Breast epithelium (tissue), 3 donors: ENCODE results near the gene CEP85L.

Source experiments
- CTCF ChIP-seq, 3 donors: fragments of 450-650 bp; IDR thresholded peaks; one replicate each; pipeline ENCODE4 v1.5.1; 2016 to 2017; ENCODE audit warnings: antibody characterized with exemption in 3 of 3, mild to moderate bottlenecking in 3 of 3, moderate library complexity in 3 of 3
- POLR2A ChIP-seq: fragments of 450-650 bp; IDR thresholded peaks from one replicate; pipeline ENCODE4 v1.6.1; 2016; ENCODE audit warnings: antibody characterized with exemption, mild to moderate bottlenecking, moderate library complexity
- POLR2AphosphoS5 ChIP-seq, 3 donors: sonication (generic); formaldehyde crosslinking; IDR thresholded peaks; one replicate each; pipeline ENCODE4 v1.6.1; 2017; ENCODE audit warnings: antibody characterized with exemption in 3 of 3

DNA sequence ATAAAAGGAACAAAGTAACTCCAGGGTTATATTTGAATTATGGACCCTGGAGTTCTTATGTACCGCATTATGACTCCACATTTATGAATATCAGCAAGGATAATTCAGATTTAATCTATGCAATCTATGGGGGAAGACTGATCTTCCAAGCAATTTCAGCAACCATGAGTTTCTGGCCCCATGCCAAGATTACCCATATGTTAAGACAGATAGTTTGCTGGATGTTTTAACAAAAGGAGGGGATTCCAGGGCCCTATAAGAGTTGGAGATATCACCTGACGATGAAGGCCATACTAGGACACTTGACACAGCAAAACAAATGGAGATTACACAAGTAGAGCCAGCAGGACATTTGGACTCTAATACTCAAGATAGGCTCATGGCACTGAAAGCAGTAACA, 149.2 kb downstream of the CEP85L start:
- TF ChIP-seq CTCF (IDR thresholded peaks at IDR 0.05) (no peak), POLR2A (no peak), POLR2AphosphoS5 (IDR thresholded peaks at IDR 0.05) (no peak)
